Activated CD8-positive, alpha-beta T cell treated with anti-CD3 and anti-CD28 coated beads for 36 hours (primary cell): ENCODE data around the gene CD164. TPM values are rescaled to one million over a fixed set of nuclear protein-coding genes. Genes with fewer than 3 reads are reported as not detected.

ENCODE experiments used
- ATAC-seq: fragments of 200-7000 bp; cut with Tn5 transposase; one replicate; pipeline ENCODE4 v1.10.0; 2021; ENCODE audit warnings: mild to moderate bottlenecking, moderate library complexity
- CTCF ChIA-PET: fragments of 350-600 bp; sonication (Branson Sonifier 250); formaldehyde crosslinking; loops from one replicate; lab custom pipeline; 2021; ENCODE audit warnings: antibody characterized with exemption; lab: Charles Lee
- POLR2A ChIA-PET: fragments of 350-600 bp; sonication (Branson Sonifier 250); formaldehyde crosslinking; loops from one replicate; lab custom pipeline; 2021; ENCODE audit warnings: antibody characterized with exemption; lab: Charles Lee
- DNase-seq: peaks from one replicate; pipeline ENCODE4 v3.0.0-alpha.2; 2020
- H3K27ac Mint-ChIP-seq: one replicate; pipeline ENCODE4 v1.8.0; 2021; ENCODE audit warnings: mild to moderate bottlenecking, mixed read lengths
- H3K27me3 Mint-ChIP-seq: one replicate; pipeline ENCODE4 v1.8.0; 2021; ENCODE audit warnings: mixed read lengths
- H3K36me3 Mint-ChIP-seq: one replicate; pipeline ENCODE4 v1.8.0; 2021; ENCODE audit warnings: low read depth, mixed read lengths
- H3K4me1 Mint-ChIP-seq: one replicate; pipeline ENCODE4 v1.8.0; 2021; ENCODE audit warnings: low read depth, mixed read lengths
- H3K4me3 Mint-ChIP-seq: one replicate; pipeline ENCODE4 v1.8.0; 2021; ENCODE audit warnings: mild to moderate bottlenecking, moderate library complexity, mixed read lengths
- H3K9me3 Mint-ChIP-seq: one replicate; pipeline ENCODE4 v1.8.0; 2021; ENCODE audit warnings: mixed read lengths
- intact Hi-C: fragments of 100-400 bp; cut with micrococcal nuclease; formaldehyde crosslinking; loops from one replicate; pipeline ENCODE4 v1.10.0; 2022
- total RNA-seq, 2 experiments: library from RNA; stranded (reverse); gene quantifications; one replicate each; pipeline ENCODE4 v1.2.3, GENCODE V29; 2021
- TF ChIP-seq, protein P1 (sequence below): fragments of 200-600 bp; IDR thresholded peaks from one replicate; pipeline ENCODE4 v1.8.0; 2022; ENCODE audit warnings: antibody characterized with exemption, mild to moderate bottlenecking

CD164 gene
- total RNA-seq, 2 experiments from 2014 or later = 144 to 146 TPM

DNA sequence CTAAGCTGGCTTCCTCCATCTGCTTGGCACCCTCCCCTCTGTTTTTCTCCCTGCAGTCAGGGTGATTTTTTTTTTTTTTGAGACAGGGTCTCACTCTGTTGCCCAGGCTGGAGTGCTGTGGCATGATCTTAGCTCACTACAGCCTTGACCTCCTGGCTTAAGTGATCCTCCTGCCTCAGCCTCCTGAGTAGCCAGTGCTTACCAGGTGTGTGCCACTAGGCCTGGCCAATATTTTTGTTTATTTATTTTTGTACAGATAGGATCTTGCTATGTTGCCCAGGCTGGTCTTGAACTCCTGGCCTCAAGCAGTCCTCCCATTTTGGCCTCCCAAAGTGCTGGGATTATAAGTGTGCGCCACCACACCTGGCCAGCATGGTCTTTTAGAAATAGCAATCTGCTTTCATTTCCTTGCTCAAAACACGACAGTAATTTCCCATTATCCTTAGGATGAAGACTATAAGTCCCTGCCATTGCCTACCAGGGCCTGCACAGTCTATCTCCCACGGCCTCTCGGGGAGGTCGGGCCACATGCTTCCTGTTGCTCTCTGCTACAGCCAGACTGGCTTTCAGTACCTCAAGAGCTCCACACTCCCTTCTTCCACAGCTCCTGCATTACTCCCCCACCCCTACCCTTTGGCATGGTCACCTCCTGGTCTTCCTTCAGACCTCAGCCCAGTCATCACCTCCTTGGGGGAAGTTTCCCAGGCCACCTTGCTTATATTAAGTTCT, 11.1 kb upstream of the CD164 start:
- TF ChIP-seq, protein P1, sequence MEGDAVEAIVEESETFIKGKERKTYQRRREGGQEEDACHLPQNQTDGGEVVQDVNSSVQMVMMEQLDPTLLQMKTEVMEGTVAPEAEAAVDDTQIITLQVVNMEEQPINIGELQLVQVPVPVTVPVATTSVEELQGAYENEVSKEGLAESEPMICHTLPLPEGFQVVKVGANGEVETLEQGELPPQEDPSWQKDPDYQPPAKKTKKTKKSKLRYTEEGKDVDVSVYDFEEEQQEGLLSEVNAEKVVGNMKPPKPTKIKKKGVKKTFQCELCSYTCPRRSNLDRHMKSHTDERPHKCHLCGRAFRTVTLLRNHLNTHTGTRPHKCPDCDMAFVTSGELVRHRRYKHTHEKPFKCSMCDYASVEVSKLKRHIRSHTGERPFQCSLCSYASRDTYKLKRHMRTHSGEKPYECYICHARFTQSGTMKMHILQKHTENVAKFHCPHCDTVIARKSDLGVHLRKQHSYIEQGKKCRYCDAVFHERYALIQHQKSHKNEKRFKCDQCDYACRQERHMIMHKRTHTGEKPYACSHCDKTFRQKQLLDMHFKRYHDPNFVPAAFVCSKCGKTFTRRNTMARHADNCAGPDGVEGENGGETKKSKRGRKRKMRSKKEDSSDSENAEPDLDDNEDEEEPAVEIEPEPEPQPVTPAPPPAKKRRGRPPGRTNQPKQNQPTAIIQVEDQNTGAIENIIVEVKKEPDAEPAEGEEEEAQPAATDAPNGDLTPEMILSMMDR = no peak
- Mint-ChIP-seq H3K9me3 (no peaks in the 10 kb centered on the region), H3K4me3 (no peak overlapping the region), H3K27me3 (no peaks in the 10 kb centered on the region), H3K4me1 (peaks cover 8% of the 10 kb centered on the region), H3K36me3 (no peaks in the 10 kb centered on the region), H3K27ac (no peak overlapping the region)
- ATAC-seq = no peak
- ChIA-PET POLR2A (interaction anchor here (1.5 kb wide), 1 partner anchor 10 kb away, joined by 6 read pairs; no protein-coding TSS in a partner anchor), CTCF (interaction anchor here (1.0 to 3.3 kb wide), 4 partner anchors 10 to 206 kb away, joined by 4 to 16 read pairs (median 6); partner anchors contain the start of gene CD164)
- no peak for DNase-seq
- intact Hi-C loops = no loop called here

DNA sequence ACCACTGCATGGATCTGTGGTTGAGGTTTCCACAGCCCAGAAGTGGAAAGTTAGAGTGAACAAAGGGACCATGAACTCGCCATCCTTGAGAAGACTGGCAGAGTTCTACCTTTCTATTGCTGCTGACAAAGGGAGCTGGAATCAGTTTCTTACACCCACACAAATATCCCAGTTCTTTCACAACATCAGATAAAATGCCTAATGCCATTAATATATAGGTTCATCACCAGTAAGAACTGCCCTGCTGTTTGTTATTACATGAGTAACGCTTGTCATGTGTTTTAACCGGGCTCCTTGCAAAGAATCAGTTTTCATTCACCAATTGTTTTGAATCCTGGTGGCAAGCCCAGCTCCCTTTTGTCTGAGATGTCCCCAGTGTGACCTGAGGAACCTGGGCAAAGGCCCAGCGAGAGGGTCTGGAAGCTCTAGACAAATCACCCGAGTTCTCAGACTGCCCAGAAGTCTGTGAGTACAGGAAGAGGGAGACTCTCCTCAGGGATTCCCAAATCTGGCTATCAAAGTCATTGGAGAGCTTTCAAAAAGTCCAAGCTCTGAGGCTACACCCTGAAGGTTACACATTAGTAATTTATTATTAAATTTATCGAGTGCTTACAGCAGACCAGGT, 7.5 kb upstream of the CD164 start:
- Mint-ChIP-seq H3K4me3 (no peak overlapping the region), H3K27ac (no peak overlapping the region), H3K36me3 (no peaks in the 10 kb centered on the region), H3K4me1 (peaks cover 6% of the 10 kb centered on the region), H3K27me3 (no peaks in the 10 kb centered on the region), H3K9me3 (no peaks in the 10 kb centered on the region)
- intact Hi-C loops = no loop called here
- ChIA-PET POLR2A (no interaction called here), CTCF (interaction anchor here (1.5 kb wide), 1 partner anchor 202 kb away, joined by 8 read pairs; no protein-coding TSS in a partner anchor)
- ATAC-seq (no peak), DNase-seq (no peak)
- TF ChIP-seq, protein P1 = no peak

DNA sequence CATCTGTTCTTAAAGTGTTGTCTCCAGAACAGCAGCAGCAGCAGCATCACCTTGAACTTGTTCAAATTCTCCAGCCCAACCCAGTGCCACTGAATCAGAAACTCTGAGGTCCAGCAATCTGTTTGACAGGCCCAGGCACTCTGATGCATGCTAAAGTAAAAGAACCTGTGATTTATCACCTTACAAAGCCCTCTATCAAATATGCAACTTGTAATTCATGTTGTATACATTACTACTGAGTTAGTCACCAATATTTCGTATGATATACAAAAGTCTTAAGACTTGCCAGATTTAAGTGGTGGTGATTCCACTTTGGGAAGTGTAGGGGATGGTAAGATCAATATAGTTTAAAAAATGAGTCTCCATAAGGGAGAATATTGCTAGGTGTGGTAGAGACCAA, 6.0 kb upstream of the CD164 start:
- POLR2A ChIA-PET = interaction anchor here (0.6 kb wide), 1 partner anchor 77 kb away, joined by 3 read pairs; no protein-coding TSS in a partner anchor
- no peak overlapping the region for H3K27ac Mint-ChIP-seq
- ATAC-seq (no peak), DNase-seq (no peak)
- intact Hi-C loops = no loop called here
- CTCF ChIA-PET = interaction anchor here (1.0 kb wide), 1 partner anchor 200 kb away, joined by 3 read pairs; no protein-coding TSS in a partner anchor
- H3K9me3 Mint-ChIP-seq = no peaks in the 10 kb centered on the region
- no peaks in the 10 kb centered on the region for H3K27me3 Mint-ChIP-seq
- peaks cover 17% of the 10 kb centered on the region for H3K4me1 Mint-ChIP-seq
- TF ChIP-seq, protein P1 = no peak
- no peaks in the 10 kb centered on the region for H3K36me3 Mint-ChIP-seq
- H3K4me3 Mint-ChIP-seq = no peak overlapping the region

DNA sequence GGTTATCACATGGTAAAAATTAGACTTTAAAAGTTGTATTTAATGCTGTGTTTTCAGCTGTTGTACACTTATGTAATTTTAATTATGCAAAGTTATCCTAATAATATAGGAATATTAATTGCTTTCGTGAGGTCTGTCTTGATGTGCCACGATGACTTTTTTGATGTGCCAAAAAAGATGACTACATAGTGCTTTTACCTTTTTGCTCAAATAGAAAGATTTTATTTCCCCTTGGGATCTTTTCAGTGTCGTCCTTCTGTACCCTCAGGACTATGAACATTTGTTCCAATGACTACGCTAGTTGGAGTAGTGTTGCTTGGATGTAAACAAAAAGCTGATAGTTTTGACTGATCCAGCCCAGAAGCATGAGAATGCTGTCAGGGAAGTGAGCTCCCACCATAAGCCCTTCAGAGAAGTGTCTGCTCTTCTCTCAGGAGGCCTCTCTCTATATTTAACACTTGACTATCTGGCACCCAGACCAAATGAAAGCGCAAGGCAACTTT, 1.2 kb upstream of the CD164 start:
- POLR2A ChIA-PET = interaction anchor here (0.7 to 5.3 kb wide), 22 partner anchors 8 to 290 kb away, joined by 3 to 64 read pairs (median 6); partner anchors contain the start of genes CEP57L1, MICAL1 and SESN1
- Mint-ChIP-seq H3K27ac (peak overlapping the region; percentile 100), H3K27me3 (no peaks in the 10 kb centered on the region), H3K4me3 (peak overlapping the region; percentile 84), H3K9me3 (no peaks in the 10 kb centered on the region), H3K4me1 (peaks cover 24% of the 10 kb centered on the region), H3K36me3 (peaks cover 18% of the 10 kb centered on the region)
- DNase-seq (no peak), ATAC-seq (no peak)
- intact Hi-C loops = loop anchor here (2.0 to 5.0 kb wide), 3 partner anchors 71 to 366 kb away; partner anchors contain the start of gene MICAL1
- TF ChIP-seq, protein P1 = no peak
- CTCF ChIA-PET = interaction anchor here (0.8 to 5.7 kb wide), 40 partner anchors 9 to 702 kb away, joined by 3 to 111 read pairs (median 4); partner anchors contain the start of genes MICAL1, PPIL6, SMPD2 and ZBTB24
